ENCODE data around the gene TM2D3.
"Not testable (repeated sequence)": the region's sequence is repeated elsewhere in the genome, so short reads cannot be mapped to it uniquely, and the experiment has no call there.

The TM2D3 gene

GRCh38 chr15:101664303-101664913 lies 12.2 kb upstream of the TM2D3 start:
- peaks cover 0 to 13% (median 0%) of the 10 kb centered on the region in 10 experiments; a peak in 4 of 20 replicates for H3K4me1 ChIP-seq
- no peak overlapping the region for H3K4me2 ChIP-seq
- peaks cover 1 to 24% (median 20%) of the 10 kb centered on the region in 11 experiments; a peak in 16 of 22 replicates for H3K36me3 ChIP-seq
- no peak overlapping the region for H3K4me3 ChIP-seq
- TF ChIP-seq Cebpa-rat (IDR thresholded peaks at IDR 0.05): no peak
- H4K20me1 ChIP-seq: no peaks in the 10 kb centered on the region
- H3K9ac ChIP-seq: no peak overlapping the region
- H3K9me3 ChIP-seq (replicated peaks in 1 of 11): peaks cover 8 to 25% (median 22%) of the 10 kb centered on the region in 11 experiments
- H3K27me3 ChIP-seq: no peaks in the 10 kb centered on the region
- H3K27ac ChIP-seq: no peak overlapping the region

- Histone ChIP-seq H3K9me3 (replicated peaks in 1 of 11) (peaks cover 6 to 13% (median 12%) of the 10 kb centered on the region in 11 experiments), H3K36me3 (peaks cover 0 to 9% (median 6%) of the 10 kb centered on the region in 11 experiments; a peak in 14 of 22 replicates), H4K20me1 (no peaks in the 10 kb centered on the region), H3K4me1 (peaks cover 0 to 13% (median 1%) of the 10 kb centered on the region in 10 experiments; a peak in 8 of 20 replicates), H3K9ac (no peak overlapping the region), H3K4me3 (no peak overlapping the region), H3K27ac (no peak overlapping the region), H3K27me3 (no peaks in the 10 kb centered on the region), H3K4me2 (no peak overlapping the region)
- no peak for TF ChIP-seq Cebpa-rat (IDR thresholded peaks at IDR 0.05)
Observed at GRCh38 chr15:101662203-101662602, 10.0 kb upstream of the TM2D3 start.

- no peak for TF ChIP-seq Cebpa-rat (IDR thresholded peaks at IDR 0.05)
- Histone ChIP-seq H3K4me1 (peaks cover 0 to 13% (median 1%) of the 10 kb centered on the region in 10 experiments; a peak in 11 of 20 replicates), H3K4me2 (no peak overlapping the region), H3K27ac (no peak overlapping the region), H3K9me3 (replicated peaks in 1 of 11) (no peaks in the 10 kb centered on the region), H4K20me1 (no peaks in the 10 kb centered on the region), H3K27me3 (no peaks in the 10 kb centered on the region), H3K4me3 (no peak overlapping the region), H3K9ac (no peak overlapping the region), H3K36me3 (peaks cover 0 to 8% (median 0%) of the 10 kb centered on the region in 11 experiments; a peak in 2 of 22 replicates)
Observed at GRCh38 chr15:101660005-101660404, 7.8 kb upstream of the TM2D3 start.

- Histone ChIP-seq H3K27ac (no peak overlapping the region), H3K9me3 (replicated peaks in 1 of 11) (no peaks in the 10 kb centered on the region), H3K4me1 (peaks cover 17 to 31% (median 19%) of the 10 kb centered on the region in 10 experiments), H3K4me2 (peak overlapping the region in 3 of 11 experiments; percentile 35 to 71 (median 57); a peak in 6 of 22 replicates), H3K36me3 (peaks cover 0 to 8% (median 0%) of the 10 kb centered on the region in 11 experiments; a peak in 2 of 22 replicates), H3K9ac (no peak overlapping the region), H3K4me3 (no peak overlapping the region), H4K20me1 (no peaks in the 10 kb centered on the region), H3K27me3 (no peaks in the 10 kb centered on the region)
- no peak for TF ChIP-seq Cebpa-rat (IDR thresholded peaks at IDR 0.05)
Observed at GRCh38 chr15:101657968-101658784, 6.0 kb upstream of the TM2D3 start.

GRCh38 chr15:101657171-101657570 lies 5.0 kb upstream of the TM2D3 start:
- H3K36me3 ChIP-seq: peaks cover 0 to 8% (median 0%) of the 10 kb centered on the region in 11 experiments; a peak in 2 of 22 replicates
- H4K20me1 ChIP-seq: no peaks in the 10 kb centered on the region
- H3K4me3 ChIP-seq: no peak overlapping the region
- no peak for TF ChIP-seq Cebpa-rat (IDR thresholded peaks at IDR 0.05)
- H3K9ac ChIP-seq: no peak overlapping the region; a peak in 1 of 22 replicates
- no peak overlapping the region for H3K4me2 ChIP-seq
- H3K4me1 ChIP-seq: peaks cover 24 to 33% (median 27%) of the 10 kb centered on the region in 10 experiments
- H3K27ac ChIP-seq: no peak overlapping the region
- H3K27me3 ChIP-seq: no peaks in the 10 kb centered on the region
- H3K9me3 ChIP-seq (replicated peaks in 1 of 11): no peaks in the 10 kb centered on the region

GRCh38 chr15:101654624-101655337 lies 2.6 kb upstream of the TM2D3 start:
- peak overlapping the region in 7 of 11 experiments; percentile 10 to 97 (median 43); a peak in 9 of 22 replicates for H3K9ac ChIP-seq
- peaks cover 40 to 48% (median 43%) of the 10 kb centered on the region in 10 experiments for H3K4me1 ChIP-seq
- not testable (repeated sequence) for H3K36me3 ChIP-seq; H3K4me3 ChIP-seq; H3K9me3 ChIP-seq (replicated peaks in 1 of 11); H3K27me3 ChIP-seq
- peak overlapping the region in 10 of 11 experiments; percentile 3 to 97 (median 95); a peak in 15 of 22 replicates for H3K27ac ChIP-seq
- H4K20me1 ChIP-seq: peaks cover 0 to 15% (median 7%) of the 10 kb centered on the region in 11 experiments; a peak in 10 of 22 replicates
- H3K4me2 ChIP-seq: peak overlapping the region in 10 of 11 experiments; percentile 70 to 100 (median 96); a peak in 19 of 22 replicates

- Histone ChIP-seq H3K9me3 (replicated peaks in 1 of 11) (no peaks in the 10 kb centered on the region), H3K27me3 (no peaks in the 10 kb centered on the region), H3K36me3 (peaks cover 4 to 13% (median 8%) of the 10 kb centered on the region in 11 experiments; a peak in 18 of 22 replicates), H3K4me1 (peaks cover 42 to 54% (median 47%) of the 10 kb centered on the region in 10 experiments), H3K4me3 (peak overlapping the region in 4 of 10 experiments; percentile 71 to 84 (median 78); a peak in 7 of 20 replicates), H4K20me1 (peaks cover 0 to 22% (median 13%) of the 10 kb centered on the region in 11 experiments; a peak in 10 of 22 replicates), H3K27ac (peak overlapping the region; percentile 92 to 97 (median 95); a peak in 18 of 22 replicates), H3K9ac (peak overlapping the region in 7 of 11 experiments; percentile 10 to 97 (median 92); a peak in 12 of 22 replicates), H3K4me2 (peak overlapping the region; percentile 70 to 100 (median 97))
- TF ChIP-seq Cebpa-rat (IDR thresholded peaks at IDR 0.05): no peak
Observed at GRCh38 chr15:101654171-101654570, 2.0 kb upstream of the TM2D3 start.

GRCh38 chr15:101652786-101653430 lies 727 bp upstream of the TM2D3 start:
- H4K20me1 ChIP-seq: peaks cover 0 to 34% (median 18%) of the 10 kb centered on the region in 11 experiments; a peak in 11 of 22 replicates
- TF ChIP-seq Cebpa-rat (IDR thresholded peaks at IDR 0.05): no peak
- peak overlapping the region; percentile 82 to 100 (median 97) for H3K4me2 ChIP-seq
- peaks cover 15 to 26% (median 20%) of the 10 kb centered on the region in 11 experiments; a peak in 21 of 22 replicates for H3K36me3 ChIP-seq
- peaks cover 42 to 47% (median 46%) of the 10 kb centered on the region in 10 experiments for H3K4me1 ChIP-seq
- H3K4me3 ChIP-seq: peak overlapping the region; percentile 71 to 84 (median 80)
- H3K27me3 ChIP-seq: no peaks in the 10 kb centered on the region
- H3K27ac ChIP-seq: peak overlapping the region; percentile 92 to 97 (median 95)
- H3K9me3 ChIP-seq (replicated peaks in 1 of 11): no peaks in the 10 kb centered on the region
- peak overlapping the region; percentile 90 to 97 (median 94) for H3K9ac ChIP-seq

Measured in BLaER1 treated with 17β-estradiol and CSF1 and Interleukin-3, amounts not matched to agents 10 nM and 100 nM (cell line).